ENCODE data around the gene DGCR2.
"Not testable (repeated sequence)": the region's sequence is repeated elsewhere in the genome, so short reads cannot be mapped to it uniquely, and the experiment has no call there.

DGCR2 gene

DNA sequence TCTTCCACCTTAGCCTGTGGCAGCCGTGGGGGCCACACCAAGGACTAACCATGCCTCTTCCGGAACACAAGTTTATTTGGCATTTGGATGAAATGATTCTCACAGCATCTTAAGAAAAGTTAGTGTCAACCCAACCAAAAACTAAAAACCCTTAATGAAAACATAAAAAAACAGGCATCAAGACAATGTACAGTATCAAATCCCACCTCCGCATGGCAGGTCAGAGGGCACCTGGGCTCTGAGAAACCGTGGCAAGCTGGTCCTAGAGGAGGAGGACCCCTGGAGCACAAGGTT lies 86.0 kb downstream of the DGCR2 start:
- peaks cover 22% of the 10 kb centered on the region for H3K27me3 Mint-ChIP-seq (ENCODE audit: low read depth)
- H3K27ac Mint-ChIP-seq = no peak overlapping the region
- H3K9me3 Mint-ChIP-seq = no peaks in the 10 kb centered on the region
- H3K4me1 Mint-ChIP-seq = no peaks in the 10 kb centered on the region
- TF ChIP-seq, protein P1, sequence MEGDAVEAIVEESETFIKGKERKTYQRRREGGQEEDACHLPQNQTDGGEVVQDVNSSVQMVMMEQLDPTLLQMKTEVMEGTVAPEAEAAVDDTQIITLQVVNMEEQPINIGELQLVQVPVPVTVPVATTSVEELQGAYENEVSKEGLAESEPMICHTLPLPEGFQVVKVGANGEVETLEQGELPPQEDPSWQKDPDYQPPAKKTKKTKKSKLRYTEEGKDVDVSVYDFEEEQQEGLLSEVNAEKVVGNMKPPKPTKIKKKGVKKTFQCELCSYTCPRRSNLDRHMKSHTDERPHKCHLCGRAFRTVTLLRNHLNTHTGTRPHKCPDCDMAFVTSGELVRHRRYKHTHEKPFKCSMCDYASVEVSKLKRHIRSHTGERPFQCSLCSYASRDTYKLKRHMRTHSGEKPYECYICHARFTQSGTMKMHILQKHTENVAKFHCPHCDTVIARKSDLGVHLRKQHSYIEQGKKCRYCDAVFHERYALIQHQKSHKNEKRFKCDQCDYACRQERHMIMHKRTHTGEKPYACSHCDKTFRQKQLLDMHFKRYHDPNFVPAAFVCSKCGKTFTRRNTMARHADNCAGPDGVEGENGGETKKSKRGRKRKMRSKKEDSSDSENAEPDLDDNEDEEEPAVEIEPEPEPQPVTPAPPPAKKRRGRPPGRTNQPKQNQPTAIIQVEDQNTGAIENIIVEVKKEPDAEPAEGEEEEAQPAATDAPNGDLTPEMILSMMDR (IDR thresholded peaks at IDR 0.05; ENCODE audit: unreplicated experiment in 3 of 3) = no peak
- no peak overlapping the region for H3K4me3 Mint-ChIP-seq
- peaks cover 5% of the 10 kb centered on the region for H3K36me3 Mint-ChIP-seq (ENCODE audit: low read depth)

DNA sequence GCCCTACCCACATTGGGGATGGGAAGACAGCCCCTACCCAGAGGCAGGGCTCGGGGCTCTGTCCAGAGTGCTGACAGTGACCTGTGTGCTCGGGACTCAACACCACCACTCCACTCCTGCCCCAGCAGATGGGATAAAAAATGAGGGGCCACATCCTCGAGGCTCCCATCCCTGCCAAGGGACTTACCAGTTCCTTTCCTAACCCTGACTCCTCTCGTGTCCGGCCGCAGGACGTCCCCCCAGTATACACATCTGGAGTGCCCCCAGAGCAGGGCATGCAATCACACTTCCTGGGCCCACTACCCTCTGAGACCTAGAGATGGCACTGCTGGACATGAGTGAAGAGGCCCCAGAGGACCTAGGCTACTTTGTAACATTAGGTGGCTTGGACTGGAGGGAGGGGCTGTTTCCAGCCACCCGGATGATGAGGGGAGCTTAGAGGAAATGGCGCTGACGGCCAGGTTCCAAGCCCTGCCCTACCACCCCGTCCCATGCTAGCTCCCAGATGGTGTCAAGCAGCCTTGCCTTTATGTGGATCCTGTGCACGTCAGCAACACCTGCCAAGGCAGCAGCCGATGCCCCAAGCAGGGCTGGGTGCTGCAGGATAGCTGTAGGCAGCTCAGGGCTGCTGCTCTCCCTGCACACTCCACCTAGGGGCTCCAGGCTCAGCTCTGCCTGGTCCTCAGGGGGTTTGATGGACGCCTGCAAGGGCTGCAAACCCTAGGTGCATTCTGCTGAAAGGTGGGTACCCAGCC lies 86.6 kb downstream of the DGCR2 start:
- no peaks in the 10 kb centered on the region for H3K4me1 Mint-ChIP-seq
- H3K9me3 Mint-ChIP-seq = no peaks in the 10 kb centered on the region
- TF ChIP-seq, protein P1 (IDR thresholded peaks at IDR 0.05; ENCODE audit: unreplicated experiment in 3 of 3) = peak in 1 of 3 experiments; percentile 6
- no peak overlapping the region for H3K4me3 Mint-ChIP-seq
- H3K36me3 Mint-ChIP-seq (ENCODE audit: low read depth) = peaks cover 5% of the 10 kb centered on the region
- peaks cover 25% of the 10 kb centered on the region for H3K27me3 Mint-ChIP-seq (ENCODE audit: low read depth)
- H3K27ac Mint-ChIP-seq = no peak overlapping the region

DNA sequence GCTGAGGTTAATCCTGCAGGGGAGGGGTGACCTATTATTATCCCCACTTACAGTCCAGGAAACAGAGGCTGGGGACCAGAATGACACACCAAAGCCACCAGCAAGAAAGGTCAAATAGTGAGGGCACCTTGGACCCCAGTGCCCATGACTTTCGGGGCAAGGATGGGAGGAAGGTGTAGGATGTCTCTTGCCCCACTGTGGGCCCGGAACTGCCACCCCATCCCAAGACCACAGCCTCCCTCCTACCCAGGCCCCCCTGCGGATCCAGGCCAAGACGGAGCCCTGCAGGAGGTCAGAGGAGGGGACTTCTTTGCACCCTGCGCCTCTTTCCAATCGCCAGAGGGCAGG lies 87.1 kb downstream of the DGCR2 start:
- H3K9me3 Mint-ChIP-seq; H3K4me3 Mint-ChIP-seq; H3K27ac Mint-ChIP-seq; H3K36me3 Mint-ChIP-seq (ENCODE audit: low read depth); H3K4me1 Mint-ChIP-seq: not testable (repeated sequence)
- H3K27me3 Mint-ChIP-seq (ENCODE audit: low read depth) = peaks cover 31% of the 10 kb centered on the region

DNA sequence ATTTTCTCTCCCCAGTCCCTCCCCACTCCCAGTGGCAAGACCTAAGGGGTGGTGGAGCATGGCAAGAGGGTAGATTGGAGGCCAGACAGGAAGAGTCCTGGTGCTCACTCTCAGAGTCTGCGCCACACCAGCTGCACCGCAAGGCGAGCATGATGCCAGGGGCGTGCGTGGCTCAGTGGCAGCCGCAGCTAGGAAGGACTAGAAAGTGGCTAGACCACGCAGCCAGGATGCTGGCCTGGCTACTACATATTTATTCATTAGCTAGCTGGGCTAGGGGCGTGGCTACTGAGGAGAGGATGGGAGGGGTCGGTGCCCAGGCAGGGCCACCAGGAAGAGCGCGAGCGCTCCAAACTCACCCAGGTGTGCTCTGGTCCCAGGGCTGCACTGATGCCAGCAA lies 87.5 kb downstream of the DGCR2 start:
- H3K27ac Mint-ChIP-seq; H3K4me1 Mint-ChIP-seq; H3K36me3 Mint-ChIP-seq (ENCODE audit: low read depth); H3K9me3 Mint-ChIP-seq; H3K4me3 Mint-ChIP-seq: not testable (repeated sequence)
- peaks cover 32% of the 10 kb centered on the region for H3K27me3 Mint-ChIP-seq (ENCODE audit: low read depth)

DNA sequence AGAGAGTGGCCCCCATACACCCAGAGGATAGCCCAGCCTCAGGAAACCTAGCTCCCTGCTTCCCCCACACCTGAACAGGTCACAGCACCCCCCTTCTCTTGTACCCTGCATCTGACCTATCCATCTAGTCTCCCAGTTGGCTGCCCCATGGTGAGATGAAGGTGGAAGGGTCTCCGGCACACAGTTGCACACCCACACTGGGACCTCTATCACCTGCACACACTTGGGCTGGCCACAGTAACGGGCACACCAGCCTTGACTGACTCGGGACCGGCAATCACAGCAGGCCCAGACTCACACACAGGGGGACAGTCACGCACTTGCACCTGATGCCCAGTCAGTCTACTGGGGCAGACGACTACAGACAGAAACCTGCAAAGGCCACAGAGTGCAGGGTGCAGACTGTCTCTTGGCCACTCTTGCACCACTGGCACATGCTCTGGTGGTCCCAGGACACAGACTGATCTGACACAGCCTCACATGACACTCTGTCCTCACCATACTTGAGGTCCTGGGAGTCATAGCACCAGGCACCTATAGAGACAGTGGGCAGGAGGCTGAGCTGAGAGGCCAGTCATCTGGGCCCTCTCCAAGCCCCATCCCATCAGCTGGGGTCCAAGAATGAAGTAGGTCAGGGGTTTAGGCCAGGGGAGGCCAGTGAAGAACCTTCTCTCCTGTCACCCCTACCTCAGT lies 88.0 kb downstream of the DGCR2 start:
- H3K36me3 Mint-ChIP-seq (ENCODE audit: low read depth); H3K27ac Mint-ChIP-seq; H3K4me1 Mint-ChIP-seq; H3K4me3 Mint-ChIP-seq; H3K9me3 Mint-ChIP-seq: not testable (repeated sequence)
- H3K27me3 Mint-ChIP-seq (ENCODE audit: low read depth) = peaks cover 32% of the 10 kb centered on the region

DNA sequence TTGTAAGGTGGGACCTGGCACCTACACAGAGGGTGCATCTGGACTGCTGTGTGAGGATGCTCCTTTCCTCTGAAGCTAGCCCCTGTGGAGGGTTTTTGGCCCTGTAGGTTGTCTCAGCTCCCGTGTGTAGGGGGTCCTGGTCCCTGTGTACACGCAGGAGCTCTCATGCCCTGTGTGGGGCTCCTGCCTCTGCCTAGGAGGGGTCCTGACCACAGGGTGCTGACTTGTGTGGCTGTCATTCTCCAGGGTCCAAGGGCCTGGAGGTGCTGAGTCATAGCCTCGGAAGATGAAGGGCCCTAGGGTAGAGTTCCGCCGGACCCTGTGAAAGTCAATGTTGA lies 88.7 kb downstream of the DGCR2 start:
- H3K4me3 Mint-ChIP-seq; H3K9me3 Mint-ChIP-seq; H3K27ac Mint-ChIP-seq; H3K4me1 Mint-ChIP-seq; H3K36me3 Mint-ChIP-seq (ENCODE audit: low read depth): not testable (repeated sequence)
- H3K27me3 Mint-ChIP-seq (ENCODE audit: low read depth) = peaks cover 37% of the 10 kb centered on the region

DNA sequence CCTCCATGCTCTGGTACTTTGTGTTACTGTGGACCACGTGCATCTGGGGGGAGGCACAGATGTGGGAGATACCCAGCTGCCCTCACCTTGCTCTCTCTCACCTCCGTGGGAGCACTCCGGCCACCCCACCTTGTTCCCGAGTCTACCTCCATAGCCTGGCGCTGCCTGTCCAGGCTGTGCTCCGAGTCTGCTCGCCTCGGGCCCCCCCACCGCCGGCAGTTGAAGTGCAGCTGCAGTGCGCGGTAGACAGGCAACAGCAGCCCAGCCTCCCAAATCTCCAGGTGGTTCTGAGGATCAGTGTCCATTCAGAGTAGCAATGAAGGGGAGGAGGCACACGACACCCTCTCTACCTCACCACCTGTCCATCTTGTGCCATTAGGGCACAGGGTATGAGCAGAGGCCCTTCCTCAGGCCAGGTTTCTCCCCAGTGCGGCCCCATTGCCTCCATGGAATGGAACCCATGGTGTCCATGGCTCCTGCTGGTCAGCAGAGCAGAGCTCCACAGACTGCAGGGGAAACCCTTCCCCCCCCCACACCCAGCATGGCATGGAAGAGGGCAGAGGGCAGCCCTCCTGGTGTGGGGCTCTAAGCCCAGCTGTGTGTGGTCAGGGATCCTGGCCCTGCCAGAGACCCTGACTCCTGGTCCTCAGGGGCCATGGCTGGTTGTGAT lies 89.2 kb downstream of the DGCR2 start:
- not testable (repeated sequence) for H3K4me3 Mint-ChIP-seq; H3K27ac Mint-ChIP-seq; H3K4me1 Mint-ChIP-seq; H3K36me3 Mint-ChIP-seq (ENCODE audit: low read depth); H3K9me3 Mint-ChIP-seq
- H3K27me3 Mint-ChIP-seq (ENCODE audit: low read depth) = peaks cover 42% of the 10 kb centered on the region

DNA sequence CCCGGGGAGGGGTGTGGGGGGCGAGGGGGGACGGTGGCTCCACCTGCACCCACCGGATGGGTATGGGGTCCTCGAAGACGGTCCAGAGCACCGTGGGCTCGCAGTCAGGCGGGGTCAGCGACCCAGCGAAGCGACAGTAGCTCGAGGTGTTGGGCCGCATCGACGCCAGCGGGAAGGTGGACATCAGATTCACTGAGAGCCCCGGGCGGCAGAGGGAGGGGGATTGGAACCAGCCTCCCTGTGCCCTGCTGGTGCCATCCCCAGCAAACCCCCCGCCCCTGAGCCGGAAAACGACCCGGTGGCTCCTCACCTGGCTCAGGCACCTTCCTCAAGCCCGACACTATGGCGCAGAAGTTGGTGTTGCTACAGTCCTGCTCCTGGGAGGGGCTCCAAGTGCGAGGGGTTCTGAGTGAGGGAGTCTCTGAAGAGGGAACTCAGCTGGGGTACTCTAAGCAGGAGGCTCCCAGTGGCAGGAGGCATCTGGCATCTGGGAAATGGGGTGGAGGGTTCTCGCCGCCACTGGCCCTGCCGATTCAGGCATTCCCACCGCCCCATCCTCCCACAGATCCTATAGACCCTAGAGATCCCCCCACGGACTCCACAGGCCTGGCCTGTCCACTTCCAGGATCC lies 89.9 kb downstream of the DGCR2 start:
- H3K36me3 Mint-ChIP-seq (ENCODE audit: low read depth); H3K4me3 Mint-ChIP-seq; H3K4me1 Mint-ChIP-seq; H3K27ac Mint-ChIP-seq; H3K9me3 Mint-ChIP-seq: not testable (repeated sequence)
- H3K27me3 Mint-ChIP-seq (ENCODE audit: low read depth) = peaks cover 50% of the 10 kb centered on the region

DNA sequence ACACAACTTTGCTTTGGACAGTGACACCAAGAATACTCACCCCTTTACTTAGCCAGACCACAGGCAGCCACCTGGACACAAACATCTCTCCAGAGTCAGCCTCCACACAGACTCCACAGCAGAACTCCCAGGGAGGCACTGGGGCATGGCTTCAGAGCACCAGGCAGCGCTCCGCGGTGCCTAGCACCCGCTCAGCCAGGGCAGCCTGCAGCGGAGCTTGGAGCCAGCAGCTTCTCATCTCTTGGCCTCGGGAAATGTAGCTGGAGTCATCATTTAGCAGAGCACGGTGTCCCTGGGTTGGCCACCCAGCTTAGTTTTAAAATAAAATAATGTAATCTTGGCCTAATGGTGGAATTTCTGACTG lies 91.3 kb downstream of the DGCR2 start:
- H3K27me3 Mint-ChIP-seq (ENCODE audit: low read depth) = peaks cover 56% of the 10 kb centered on the region
- H3K36me3 Mint-ChIP-seq (ENCODE audit: low read depth); H3K4me1 Mint-ChIP-seq; H3K9me3 Mint-ChIP-seq; H3K27ac Mint-ChIP-seq; H3K4me3 Mint-ChIP-seq: not testable (repeated sequence)

DNA sequence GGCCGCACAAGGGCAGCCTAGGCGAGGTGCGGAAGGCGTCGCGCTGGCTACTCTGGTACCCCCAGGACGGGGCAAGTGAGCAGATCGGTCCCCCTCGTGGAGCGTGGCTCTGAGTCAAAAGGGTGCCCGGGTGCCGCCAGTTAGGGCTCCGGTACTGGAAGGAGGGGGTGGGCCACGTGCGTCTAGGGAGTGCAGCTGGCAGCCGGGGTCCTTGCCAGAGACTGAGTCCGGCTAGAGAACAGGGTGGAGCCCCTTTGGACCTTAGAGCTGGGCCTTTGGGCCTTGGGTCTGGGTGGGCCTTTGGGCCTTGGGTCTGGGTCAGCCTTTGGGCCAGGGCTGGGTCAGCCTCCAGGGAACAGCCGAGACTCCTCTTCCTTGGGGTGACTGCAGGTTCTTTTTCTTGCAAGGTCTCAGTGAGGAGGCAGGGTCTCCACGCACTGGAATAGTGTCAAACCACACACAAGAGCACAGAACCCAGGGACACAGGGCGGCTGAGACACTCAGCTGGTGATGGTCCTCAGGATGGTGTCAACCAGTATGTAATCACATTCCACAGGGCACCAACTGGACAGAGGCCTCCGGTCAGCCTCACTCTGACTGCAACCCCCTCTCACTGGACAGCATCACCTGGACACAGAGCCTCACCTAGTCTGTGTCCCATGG lies 91.9 kb downstream of the DGCR2 start:
- H3K9me3 Mint-ChIP-seq; H3K4me1 Mint-ChIP-seq; H3K36me3 Mint-ChIP-seq (ENCODE audit: low read depth); H3K27ac Mint-ChIP-seq: not testable (repeated sequence)
- peaks cover 56% of the 10 kb centered on the region for H3K27me3 Mint-ChIP-seq (ENCODE audit: low read depth)
- H3K4me3 Mint-ChIP-seq = peak overlapping the region in 1 of 3 experiments; percentile 8

DNA sequence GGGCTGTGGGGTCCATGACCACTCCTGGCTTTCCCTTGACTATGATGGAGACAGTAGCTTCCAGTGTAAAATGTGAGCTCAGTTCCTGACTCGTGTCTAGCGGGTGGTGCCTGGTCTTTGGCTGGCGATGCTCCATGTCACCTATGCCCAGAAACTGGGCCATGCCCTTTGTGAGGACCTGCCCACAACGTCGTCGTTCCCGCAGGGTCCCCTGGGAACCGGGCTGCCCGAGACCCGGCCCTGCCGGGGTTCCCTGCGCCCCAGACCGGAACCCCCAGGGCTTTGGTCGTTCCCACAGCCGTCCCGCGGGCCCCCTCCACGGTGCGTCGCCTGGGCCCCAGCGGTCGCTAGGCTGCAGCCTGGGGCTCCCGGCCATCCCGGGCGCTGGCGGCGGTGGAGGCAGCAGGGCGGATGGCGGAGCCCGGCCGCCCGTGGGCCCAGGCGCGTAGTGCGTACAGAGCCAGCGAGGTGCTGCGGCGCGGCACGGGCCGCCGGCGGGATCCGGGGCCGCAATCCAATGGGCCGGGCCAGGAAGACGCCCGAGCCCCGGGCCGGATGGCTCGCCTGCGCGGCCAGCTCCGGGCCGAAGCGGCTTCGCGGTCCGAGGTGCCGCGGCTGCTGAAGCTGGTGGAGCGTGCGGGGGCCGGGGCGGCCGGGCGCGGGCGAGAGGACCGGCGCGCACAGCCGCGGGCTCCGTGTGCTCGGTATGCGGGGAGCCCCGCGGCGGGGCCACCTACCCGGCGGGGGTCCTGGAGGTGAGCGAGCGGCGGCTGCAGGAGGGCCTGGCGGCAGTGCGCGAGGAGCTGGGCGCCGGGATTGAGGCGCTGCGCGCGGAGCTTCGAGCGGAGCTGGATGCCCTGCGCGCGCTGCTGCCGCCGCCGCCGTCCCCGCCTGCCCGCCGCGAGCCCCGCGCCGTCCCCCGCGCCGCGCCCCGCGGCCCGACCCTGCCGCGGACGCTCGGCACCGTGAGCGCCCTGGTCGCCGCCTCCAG lies 92.8 kb downstream of the DGCR2 start:
- Mint-ChIP-seq H3K4me3 (peak overlapping the region in 1 of 3 experiments; percentile 48), H3K27me3 (ENCODE audit: low read depth) (peaks cover 56% of the 10 kb centered on the region)
- H3K27ac Mint-ChIP-seq; H3K36me3 Mint-ChIP-seq (ENCODE audit: low read depth); H3K4me1 Mint-ChIP-seq; H3K9me3 Mint-ChIP-seq: not testable (repeated sequence)

DNA sequence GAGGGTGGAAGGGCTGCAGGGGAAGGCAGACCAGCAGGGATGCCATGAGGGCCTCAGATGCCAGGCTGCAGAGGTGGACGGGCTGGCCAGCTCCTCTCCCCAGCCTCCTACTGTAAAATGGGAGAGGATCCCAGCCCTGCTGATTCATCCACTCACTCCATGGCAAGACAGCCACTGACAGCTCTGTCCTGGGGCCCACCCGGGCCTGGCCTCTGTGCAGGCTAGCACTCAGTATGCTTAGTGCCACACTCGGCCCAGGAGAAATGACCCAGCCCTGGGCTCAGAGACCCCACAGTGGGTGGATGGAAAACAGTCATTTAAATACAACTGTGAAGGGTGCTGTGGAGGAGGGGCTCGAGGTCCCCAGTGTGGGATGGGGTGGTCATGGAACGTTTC lies 94.2 kb downstream of the DGCR2 start:
- H3K9me3 Mint-ChIP-seq; H3K36me3 Mint-ChIP-seq (ENCODE audit: low read depth); H3K27ac Mint-ChIP-seq; H3K4me3 Mint-ChIP-seq; H3K4me1 Mint-ChIP-seq: not testable (repeated sequence)
- peaks cover 46% of the 10 kb centered on the region for H3K27me3 Mint-ChIP-seq (ENCODE audit: low read depth)
